Neural crest cell (in vitro differentiated cells): ENCODE data around the gene MACIR. TPM values are rescaled to one million over a fixed set of nuclear protein-coding genes. Genes with fewer than 3 reads are reported as not detected.

Experiments
- DNase-seq: peaks from one replicate; pipeline ENCODE4 v3.0.0; 2021; ENCODE audit warnings: low read depth, mixed read lengths, low spot score
- H3K27ac Mint-ChIP-seq: one replicate; pipeline ENCODE4 v1.8.0; 2021; ENCODE audit warnings: mild to moderate bottlenecking, mixed read lengths; ENCODE audit not compliant: unreplicated experiment
- H3K27me3 Mint-ChIP-seq: 2 replicates; pipeline ENCODE4 v1.8.0; 2021; ENCODE audit warnings: low read depth, mild to moderate bottlenecking, mixed read lengths
- H3K36me3 Mint-ChIP-seq: 2 replicates; pipeline ENCODE4 v1.8.0; 2021; ENCODE audit warnings: low read depth, mild to moderate bottlenecking, mixed read lengths
- H3K4me1 Mint-ChIP-seq: 2 replicates; pipeline ENCODE4 v1.8.0; 2021; ENCODE audit warnings: mixed read lengths
- H3K4me3 Mint-ChIP-seq: one replicate; pipeline ENCODE4 v1.8.0; 2021; ENCODE audit warnings: mild to moderate bottlenecking, mixed read lengths
- H3K9me3 Mint-ChIP-seq: 2 replicates; pipeline ENCODE4 v1.8.0; 2021; ENCODE audit warnings: mixed read lengths
- total RNA-seq: library from RNA; stranded (reverse); gene quantifications from 2 replicates; pipeline ENCODE4 v1.2.1, GENCODE V29; 2021
- TF ChIP-seq, protein P1 (sequence below): fragments of 200-600 bp; sonication (generic); conservative IDR thresholded peaks from 2 replicates; pipeline ENCODE4 v1.5.0; 2021; ENCODE audit warnings: antibody characterized with exemption, mild to moderate bottlenecking

The MACIR gene
- total RNA-seq, 1 donor from 2014 or later: 25.7 TPM

DNA sequence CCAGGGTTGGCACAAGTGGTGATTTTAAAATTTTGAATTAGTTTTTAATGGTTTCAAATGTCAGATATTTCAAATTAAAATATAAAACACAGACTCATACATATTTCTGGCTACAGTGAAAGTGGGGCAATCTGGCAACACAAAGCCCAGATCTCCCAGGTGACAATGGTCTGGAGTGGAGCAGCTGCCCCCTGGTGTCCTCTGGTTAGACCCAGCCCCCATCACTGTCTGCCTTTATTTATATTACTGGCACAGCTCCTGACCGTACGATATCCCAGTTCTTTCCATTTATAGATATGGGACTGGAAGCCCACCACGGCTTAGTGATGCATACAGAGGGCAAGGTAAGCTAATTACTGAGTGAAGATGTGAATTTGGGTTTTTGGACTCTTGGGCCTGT lies 37.3 kb downstream of the MACIR start:
- H3K27ac Mint-ChIP-seq: no peak overlapping the region
- no peak for DNase-seq
- H3K4me3 Mint-ChIP-seq: no peak overlapping the region
- TF ChIP-seq, protein P1, sequence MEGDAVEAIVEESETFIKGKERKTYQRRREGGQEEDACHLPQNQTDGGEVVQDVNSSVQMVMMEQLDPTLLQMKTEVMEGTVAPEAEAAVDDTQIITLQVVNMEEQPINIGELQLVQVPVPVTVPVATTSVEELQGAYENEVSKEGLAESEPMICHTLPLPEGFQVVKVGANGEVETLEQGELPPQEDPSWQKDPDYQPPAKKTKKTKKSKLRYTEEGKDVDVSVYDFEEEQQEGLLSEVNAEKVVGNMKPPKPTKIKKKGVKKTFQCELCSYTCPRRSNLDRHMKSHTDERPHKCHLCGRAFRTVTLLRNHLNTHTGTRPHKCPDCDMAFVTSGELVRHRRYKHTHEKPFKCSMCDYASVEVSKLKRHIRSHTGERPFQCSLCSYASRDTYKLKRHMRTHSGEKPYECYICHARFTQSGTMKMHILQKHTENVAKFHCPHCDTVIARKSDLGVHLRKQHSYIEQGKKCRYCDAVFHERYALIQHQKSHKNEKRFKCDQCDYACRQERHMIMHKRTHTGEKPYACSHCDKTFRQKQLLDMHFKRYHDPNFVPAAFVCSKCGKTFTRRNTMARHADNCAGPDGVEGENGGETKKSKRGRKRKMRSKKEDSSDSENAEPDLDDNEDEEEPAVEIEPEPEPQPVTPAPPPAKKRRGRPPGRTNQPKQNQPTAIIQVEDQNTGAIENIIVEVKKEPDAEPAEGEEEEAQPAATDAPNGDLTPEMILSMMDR: no peak
- no peaks in the 10 kb centered on the region for H3K9me3 Mint-ChIP-seq
- no peaks in the 10 kb centered on the region for H3K36me3 Mint-ChIP-seq
- peaks cover 27% of the 10 kb centered on the region for H3K4me1 Mint-ChIP-seq
- no peaks in the 10 kb centered on the region for H3K27me3 Mint-ChIP-seq

DNA sequence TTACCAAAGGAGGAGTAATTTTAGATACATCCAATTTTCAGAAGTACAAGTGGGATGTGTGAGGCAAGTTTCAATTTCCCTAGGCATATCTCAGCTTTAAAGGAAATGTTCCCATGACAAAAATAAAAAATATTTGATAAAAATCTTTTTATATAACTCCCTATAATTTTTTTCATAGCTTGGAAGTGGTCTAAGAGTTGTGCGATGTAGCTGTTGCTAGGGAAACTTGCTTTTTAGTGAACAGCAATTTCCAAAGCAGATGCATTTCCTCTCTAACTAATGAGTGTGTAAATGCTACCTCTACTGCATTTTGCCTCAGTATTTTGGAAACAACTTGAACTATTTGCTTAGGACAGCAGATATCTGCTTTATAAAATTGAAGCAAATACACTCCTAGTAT lies 39.6 kb downstream of the MACIR start:
- no peak overlapping the region for H3K4me3 Mint-ChIP-seq

DNA sequence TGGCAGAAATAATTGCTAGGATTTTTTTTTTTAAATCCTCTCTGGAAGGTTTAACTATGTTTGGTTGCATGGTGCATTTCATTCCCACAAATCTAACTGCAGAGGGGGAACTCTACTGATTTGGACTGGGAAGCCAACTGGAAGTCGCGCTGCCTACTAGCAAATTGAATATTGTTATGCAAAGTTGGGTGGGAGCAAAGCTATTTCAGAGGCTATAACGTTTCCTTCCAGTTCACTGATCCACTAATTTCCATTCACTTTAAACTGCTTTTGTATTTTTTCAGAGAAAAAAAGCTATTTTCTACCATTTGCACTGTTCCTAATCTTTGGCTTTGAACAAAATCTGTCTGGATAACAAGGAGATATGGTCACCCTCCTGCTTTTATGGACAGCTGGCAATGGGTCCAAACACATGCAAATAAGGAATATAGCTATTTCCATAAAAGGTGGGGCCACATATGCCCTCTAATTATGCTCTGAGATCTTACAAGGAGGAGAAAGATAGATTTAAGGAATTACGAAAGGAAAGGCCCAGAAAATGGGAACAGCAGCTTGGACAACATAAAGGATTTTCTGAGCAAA lies 40.1 kb downstream of the MACIR start:
- Mint-ChIP-seq H3K4me1 (peaks cover 14% of the 10 kb centered on the region), H3K27ac (no peak overlapping the region), H3K27me3 (no peaks in the 10 kb centered on the region), H3K9me3 (no peaks in the 10 kb centered on the region), H3K4me3 (no peak overlapping the region), H3K36me3 (no peaks in the 10 kb centered on the region)
- TF ChIP-seq, protein P1: no peak
- DNase-seq: no peak

More for the DNA sequence above, 39.6 kb downstream of the MACIR start:
- no peak for DNase-seq
- Mint-ChIP-seq H3K4me1 (peaks cover 17% of the 10 kb centered on the region), H3K36me3 (no peaks in the 10 kb centered on the region), H3K27me3 (no peaks in the 10 kb centered on the region), H3K9me3 (no peaks in the 10 kb centered on the region), H3K27ac (no peak overlapping the region)
- TF ChIP-seq, protein P1: no peak

DNA sequence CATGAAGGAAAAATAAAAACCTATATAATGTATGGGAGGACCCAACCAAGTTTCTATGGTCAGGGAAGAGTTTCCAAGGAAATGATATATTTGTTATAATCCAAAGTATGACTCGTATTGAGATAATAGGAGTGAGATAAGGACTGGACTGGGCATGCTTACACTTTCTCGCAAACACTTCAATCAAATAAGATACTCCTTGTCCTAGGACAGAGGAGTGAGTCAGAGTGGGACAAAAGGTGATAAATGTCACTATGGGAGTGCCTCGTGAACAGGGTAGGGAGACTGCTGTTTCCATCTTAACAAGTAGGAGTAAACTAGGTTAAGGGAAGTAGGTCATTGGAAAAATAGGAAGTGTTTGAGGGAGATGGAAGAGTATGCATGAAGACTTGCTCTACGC lies 47.2 kb downstream of the MACIR start:
- DNase-seq: no peak
- Mint-ChIP-seq H3K27me3 (no peaks in the 10 kb centered on the region), H3K4me3 (no peak overlapping the region), H3K36me3 (no peaks in the 10 kb centered on the region), H3K9me3 (peaks cover 5% of the 10 kb centered on the region), H3K4me1 (no peaks in the 10 kb centered on the region), H3K27ac (no peak overlapping the region)
- TF ChIP-seq, protein P1: no peak

DNA sequence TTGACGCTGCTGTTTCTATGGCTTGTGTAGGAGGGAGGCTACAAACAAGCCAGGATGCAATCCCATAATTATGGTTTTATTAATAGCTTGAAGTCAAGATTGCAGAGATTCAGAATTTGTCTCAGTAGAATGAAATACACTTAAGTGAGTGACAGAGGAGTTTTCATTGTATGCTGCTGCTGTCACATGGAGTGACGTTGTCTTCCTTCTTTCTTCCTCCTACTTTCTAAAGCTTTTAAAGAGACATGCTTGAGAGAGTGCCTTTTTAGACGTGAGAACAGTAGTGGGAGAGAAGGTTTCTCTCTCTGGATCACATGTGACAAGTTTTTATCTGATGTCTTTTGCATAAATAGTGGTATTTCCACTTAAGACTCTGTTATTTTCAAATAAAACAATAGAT lies 48.9 kb downstream of the MACIR start:
- Mint-ChIP-seq H3K36me3 (no peaks in the 10 kb centered on the region), H3K4me3 (no peak overlapping the region), H3K9me3 (peaks cover 5% of the 10 kb centered on the region), H3K27me3 (no peaks in the 10 kb centered on the region), H3K4me1 (no peaks in the 10 kb centered on the region), H3K27ac (no peak overlapping the region)
- TF ChIP-seq, protein P1: no peak
- DNase-seq: no peak
